ENCODE results near the gene ATG14. TPM values are rescaled to one million over a fixed set of nuclear protein-coding genes. Genes with fewer than 3 reads are reported as not detected.

ATG14 gene
- total and polyA plus RNA-seq, 2 experiments from 2014 or later, result 7.3 to 15.2 TPM

DNA sequence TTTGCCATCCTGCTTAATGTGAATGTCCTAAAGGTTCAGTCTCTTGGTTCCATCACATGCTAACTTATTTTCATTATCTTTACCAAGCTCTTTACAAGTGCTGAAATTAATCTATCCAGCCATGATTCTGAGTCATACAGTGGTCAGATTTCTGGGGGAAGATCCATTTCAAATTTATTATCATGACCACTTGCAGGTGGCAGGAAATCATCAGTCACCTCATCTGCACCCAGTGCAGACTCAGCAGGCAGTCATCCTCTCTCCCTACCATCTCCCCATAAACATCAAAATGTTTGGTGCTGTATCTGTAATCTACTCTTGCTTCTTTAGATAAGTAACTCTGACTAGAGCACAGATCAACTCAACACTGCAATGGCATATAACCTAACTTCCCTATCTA lies 23.5 kb downstream of the ATG14 start:
- H3K27ac Mint-ChIP-seq, result no peak overlapping the region
- H4K20me1 ChIP-seq (replicated peaks; ENCODE audit: insufficient read depth), result peaks cover 8% of the 10 kb centered on the region
- H3K36me3 ChIP-seq (ENCODE audit: insufficient read depth), result peaks cover 5% of the 10 kb centered on the region; the same call in 1 of the 2 replicates
- no peaks in the 10 kb centered on the region for H3F3A ChIP-seq (replicated peaks; ENCODE audit: low read depth)
- H3K79me2 ChIP-seq (replicated peaks; ENCODE audit: insufficient read depth), result no peaks in the 10 kb centered on the region
- H3K4me3 ChIP-seq, result no peak overlapping the region
- no peaks in the 10 kb centered on the region for H3K9me3 Mint-ChIP-seq
- H3K4me1 ChIP-seq (ENCODE audit: insufficient read depth), result no peaks in the 10 kb centered on the region
- H3K4me1 Mint-ChIP-seq, result no peaks in the 10 kb centered on the region
- TF ChIP-seq, protein P1, sequence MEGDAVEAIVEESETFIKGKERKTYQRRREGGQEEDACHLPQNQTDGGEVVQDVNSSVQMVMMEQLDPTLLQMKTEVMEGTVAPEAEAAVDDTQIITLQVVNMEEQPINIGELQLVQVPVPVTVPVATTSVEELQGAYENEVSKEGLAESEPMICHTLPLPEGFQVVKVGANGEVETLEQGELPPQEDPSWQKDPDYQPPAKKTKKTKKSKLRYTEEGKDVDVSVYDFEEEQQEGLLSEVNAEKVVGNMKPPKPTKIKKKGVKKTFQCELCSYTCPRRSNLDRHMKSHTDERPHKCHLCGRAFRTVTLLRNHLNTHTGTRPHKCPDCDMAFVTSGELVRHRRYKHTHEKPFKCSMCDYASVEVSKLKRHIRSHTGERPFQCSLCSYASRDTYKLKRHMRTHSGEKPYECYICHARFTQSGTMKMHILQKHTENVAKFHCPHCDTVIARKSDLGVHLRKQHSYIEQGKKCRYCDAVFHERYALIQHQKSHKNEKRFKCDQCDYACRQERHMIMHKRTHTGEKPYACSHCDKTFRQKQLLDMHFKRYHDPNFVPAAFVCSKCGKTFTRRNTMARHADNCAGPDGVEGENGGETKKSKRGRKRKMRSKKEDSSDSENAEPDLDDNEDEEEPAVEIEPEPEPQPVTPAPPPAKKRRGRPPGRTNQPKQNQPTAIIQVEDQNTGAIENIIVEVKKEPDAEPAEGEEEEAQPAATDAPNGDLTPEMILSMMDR (conservative IDR thresholded peaks at IDR 0.05; ENCODE audit: low read depth in 2 of 2), result no peak
- TF ChIP-seq, protein P2, sequence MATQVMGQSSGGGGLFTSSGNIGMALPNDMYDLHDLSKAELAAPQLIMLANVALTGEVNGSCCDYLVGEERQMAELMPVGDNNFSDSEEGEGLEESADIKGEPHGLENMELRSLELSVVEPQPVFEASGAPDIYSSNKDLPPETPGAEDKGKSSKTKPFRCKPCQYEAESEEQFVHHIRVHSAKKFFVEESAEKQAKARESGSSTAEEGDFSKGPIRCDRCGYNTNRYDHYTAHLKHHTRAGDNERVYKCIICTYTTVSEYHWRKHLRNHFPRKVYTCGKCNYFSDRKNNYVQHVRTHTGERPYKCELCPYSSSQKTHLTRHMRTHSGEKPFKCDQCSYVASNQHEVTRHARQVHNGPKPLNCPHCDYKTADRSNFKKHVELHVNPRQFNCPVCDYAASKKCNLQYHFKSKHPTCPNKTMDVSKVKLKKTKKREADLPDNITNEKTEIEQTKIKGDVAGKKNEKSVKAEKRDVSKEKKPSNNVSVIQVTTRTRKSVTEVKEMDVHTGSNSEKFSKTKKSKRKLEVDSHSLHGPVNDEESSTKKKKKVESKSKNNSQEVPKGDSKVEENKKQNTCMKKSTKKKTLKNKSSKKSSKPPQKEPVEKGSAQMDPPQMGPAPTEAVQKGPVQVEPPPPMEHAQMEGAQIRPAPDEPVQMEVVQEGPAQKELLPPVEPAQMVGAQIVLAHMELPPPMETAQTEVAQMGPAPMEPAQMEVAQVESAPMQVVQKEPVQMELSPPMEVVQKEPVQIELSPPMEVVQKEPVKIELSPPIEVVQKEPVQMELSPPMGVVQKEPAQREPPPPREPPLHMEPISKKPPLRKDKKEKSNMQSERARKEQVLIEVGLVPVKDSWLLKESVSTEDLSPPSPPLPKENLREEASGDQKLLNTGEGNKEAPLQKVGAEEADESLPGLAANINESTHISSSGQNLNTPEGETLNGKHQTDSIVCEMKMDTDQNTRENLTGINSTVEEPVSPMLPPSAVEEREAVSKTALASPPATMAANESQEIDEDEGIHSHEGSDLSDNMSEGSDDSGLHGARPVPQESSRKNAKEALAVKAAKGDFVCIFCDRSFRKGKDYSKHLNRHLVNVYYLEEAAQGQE (IDR thresholded peaks at IDR 0.05; ENCODE audit: unreplicated experiment), result no peak
- no peak for TF ChIP-seq STAT1 (IDR thresholded peaks at IDR 0.05; ENCODE audit: unreplicated experiment)
- no peak overlapping the region for H3K4me3 Mint-ChIP-seq
- H3K4me2 ChIP-seq, result no peak overlapping the region
- H2AFZ ChIP-seq, result no peak overlapping the region
- no peak overlapping the region for H3K27ac ChIP-seq (ENCODE audit: low read depth)
- DNase-seq (ENCODE audit: low spot score), result no peak
- no peaks in the 10 kb centered on the region for H3K9me2 ChIP-seq (ENCODE audit: insufficient read depth)
- no peaks in the 10 kb centered on the region for H3K27me3 Mint-ChIP-seq (ENCODE audit: insufficient read depth, low read depth, poor library complexity)
- no peaks in the 10 kb centered on the region for H3K27me3 ChIP-seq (ENCODE audit: insufficient read depth)
- peaks cover 8% of the 10 kb centered on the region for H3K36me3 Mint-ChIP-seq (ENCODE audit: low read depth)
- ATAC-seq, result no peak

DNA sequence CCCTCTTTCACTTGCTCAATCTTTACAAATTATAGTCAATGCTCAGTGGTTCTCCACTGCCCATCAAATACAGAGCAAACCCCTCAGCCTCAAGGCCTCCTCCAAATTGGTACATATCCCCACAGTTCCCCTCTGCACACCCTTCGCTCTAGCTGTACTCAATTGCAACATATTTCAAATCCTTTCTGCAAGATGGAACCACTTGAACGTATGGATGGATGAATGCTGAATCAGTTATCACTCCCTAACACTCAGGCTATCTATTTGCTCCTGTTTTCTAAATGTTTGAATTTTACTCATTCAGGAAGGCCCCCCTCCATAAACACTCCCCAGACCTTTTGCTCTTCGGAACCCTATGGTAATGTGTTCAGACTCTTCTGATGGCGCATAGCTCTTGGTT lies 24.5 kb downstream of the ATG14 start:
- peaks cover 8% of the 10 kb centered on the region for H4K20me1 ChIP-seq (replicated peaks; ENCODE audit: insufficient read depth)
- Mint-ChIP-seq H3K27ac (no peak overlapping the region), H3K4me3 (no peak overlapping the region), H3K36me3 (ENCODE audit: low read depth) (peaks cover 8% of the 10 kb centered on the region), H3K27me3 (ENCODE audit: insufficient read depth, low read depth, poor library complexity) (no peaks in the 10 kb centered on the region), H3K9me3 (no peaks in the 10 kb centered on the region), H3K4me1 (no peaks in the 10 kb centered on the region)
- no peak overlapping the region for H2AFZ ChIP-seq
- no peaks in the 10 kb centered on the region for H3K27me3 ChIP-seq (ENCODE audit: insufficient read depth)
- ATAC-seq (no peak), DNase-seq (ENCODE audit: low spot score) (no peak)
- H3K4me3 ChIP-seq, result no peak overlapping the region
- H3K9me2 ChIP-seq (ENCODE audit: insufficient read depth), result no peaks in the 10 kb centered on the region
- H3K4me2 ChIP-seq, result no peak overlapping the region
- no peaks in the 10 kb centered on the region for H3K4me1 ChIP-seq (ENCODE audit: insufficient read depth)
- no peaks in the 10 kb centered on the region for H3K79me2 ChIP-seq (replicated peaks; ENCODE audit: insufficient read depth)
- H3K36me3 ChIP-seq (ENCODE audit: insufficient read depth), result peaks cover 5% of the 10 kb centered on the region; the same call in 1 of the 2 replicates
- H3F3A ChIP-seq (replicated peaks; ENCODE audit: low read depth), result no peaks in the 10 kb centered on the region
- no peak overlapping the region for H3K27ac ChIP-seq (ENCODE audit: low read depth)
- TF ChIP-seq, protein P3, sequence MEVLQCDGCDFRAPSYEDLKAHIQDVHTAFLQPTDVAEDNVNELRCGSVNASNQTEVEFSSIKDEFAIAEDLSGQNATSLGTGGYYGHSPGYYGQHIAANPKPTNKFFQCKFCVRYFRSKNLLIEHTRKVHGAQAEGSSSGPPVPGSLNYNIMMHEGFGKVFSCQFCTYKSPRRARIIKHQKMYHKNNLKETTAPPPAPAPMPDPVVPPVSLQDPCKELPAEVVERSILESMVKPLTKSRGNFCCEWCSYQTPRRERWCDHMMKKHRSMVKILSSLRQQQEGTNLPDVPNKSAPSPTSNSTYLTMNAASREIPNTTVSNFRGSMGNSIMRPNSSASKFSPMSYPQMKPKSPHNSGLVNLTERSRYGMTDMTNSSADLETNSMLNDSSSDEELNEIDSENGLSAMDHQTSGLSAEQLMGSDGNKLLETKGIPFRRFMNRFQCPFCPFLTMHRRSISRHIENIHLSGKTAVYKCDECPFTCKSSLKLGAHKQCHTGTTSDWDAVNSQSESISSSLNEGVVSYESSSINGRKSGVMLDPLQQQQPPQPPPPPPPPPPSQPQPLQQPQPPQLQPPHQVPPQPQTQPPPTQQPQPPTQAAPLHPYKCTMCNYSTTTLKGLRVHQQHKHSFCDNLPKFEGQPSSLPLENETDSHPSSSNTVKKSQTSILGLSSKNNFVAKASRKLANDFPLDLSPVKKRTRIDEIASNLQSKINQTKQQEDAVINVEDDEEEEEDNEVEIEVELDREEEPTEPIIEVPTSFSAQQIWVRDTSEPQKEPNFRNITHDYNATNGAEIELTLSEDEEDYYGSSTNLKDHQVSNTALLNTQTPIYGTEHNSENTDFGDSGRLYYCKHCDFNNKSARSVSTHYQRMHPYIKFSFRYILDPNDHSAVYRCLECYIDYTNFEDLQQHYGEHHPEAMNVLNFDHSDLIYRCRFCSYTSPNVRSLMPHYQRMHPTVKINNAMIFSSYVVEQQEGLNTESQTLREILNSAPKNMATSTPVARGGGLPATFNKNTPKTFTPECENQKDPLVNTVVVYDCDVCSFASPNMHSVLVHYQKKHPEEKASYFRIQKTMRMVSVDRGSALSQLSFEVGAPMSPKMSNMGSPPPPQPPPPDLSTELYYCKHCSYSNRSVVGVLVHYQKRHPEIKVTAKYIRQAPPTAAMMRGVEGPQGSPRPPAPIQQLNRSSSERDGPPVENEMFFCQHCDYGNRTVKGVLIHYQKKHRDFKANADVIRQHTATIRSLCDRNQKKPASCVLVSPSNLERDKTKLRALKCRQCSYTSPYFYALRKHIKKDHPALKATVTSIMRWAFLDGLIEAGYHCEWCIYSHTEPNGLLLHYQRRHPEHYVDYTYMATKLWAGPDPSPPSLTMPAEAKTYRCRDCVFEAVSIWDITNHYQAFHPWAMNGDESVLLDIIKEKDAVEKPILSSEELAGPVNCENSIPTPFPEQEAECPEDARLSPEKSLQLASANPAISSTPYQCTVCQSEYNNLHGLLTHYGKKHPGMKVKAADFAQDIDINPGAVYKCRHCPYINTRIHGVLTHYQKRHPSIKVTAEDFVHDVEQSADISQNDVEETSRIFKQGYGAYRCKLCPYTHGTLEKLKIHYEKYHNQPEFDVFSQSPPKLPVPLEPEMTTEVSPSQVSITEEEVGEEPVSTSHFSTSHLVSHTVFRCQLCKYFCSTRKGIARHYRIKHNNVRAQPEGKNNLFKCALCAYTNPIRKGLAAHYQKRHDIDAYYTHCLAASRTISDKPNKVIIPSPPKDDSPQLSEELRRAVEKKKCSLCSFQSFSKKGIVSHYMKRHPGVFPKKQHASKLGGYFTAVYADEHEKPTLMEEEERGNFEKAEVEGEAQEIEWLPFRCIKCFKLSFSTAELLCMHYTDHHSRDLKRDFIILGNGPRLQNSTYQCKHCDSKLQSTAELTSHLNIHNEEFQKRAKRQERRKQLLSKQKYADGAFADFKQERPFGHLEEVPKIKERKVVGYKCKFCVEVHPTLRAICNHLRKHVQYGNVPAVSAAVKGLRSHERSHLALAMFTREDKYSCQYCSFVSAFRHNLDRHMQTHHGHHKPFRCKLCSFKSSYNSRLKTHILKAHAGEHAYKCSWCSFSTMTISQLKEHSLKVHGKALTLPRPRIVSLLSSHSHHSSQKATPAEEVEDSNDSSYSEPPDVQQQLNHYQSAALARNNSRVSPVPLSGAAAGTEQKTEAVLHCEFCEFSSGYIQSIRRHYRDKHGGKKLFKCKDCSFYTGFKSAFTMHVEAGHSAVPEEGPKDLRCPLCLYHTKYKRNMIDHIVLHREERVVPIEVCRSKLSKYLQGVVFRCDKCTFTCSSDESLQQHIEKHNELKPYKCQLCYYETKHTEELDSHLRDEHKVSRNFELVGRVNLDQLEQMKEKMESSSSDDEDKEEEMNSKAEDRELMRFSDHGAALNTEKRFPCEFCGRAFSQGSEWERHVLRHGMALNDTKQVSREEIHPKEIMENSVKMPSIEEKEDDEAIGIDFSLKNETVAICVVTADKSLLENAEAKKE (CRISPR knock-in tag; IDR thresholded peaks at IDR 0.05), result no peak
- TF ChIP-seq NANOG (IDR thresholded peaks at IDR 0.05; ENCODE audit: borderline replicate concordance) (no peak), POLR2AphosphoS5 (IDR thresholded peaks at IDR 0.05; ENCODE audit: low read depth) (no peak), STAT1 (IDR thresholded peaks at IDR 0.05; ENCODE audit: unreplicated experiment) (no peak), JUNB (IDR thresholded peaks at IDR 0.05; ENCODE audit: unreplicated experiment) (no peak)

All from GM23338 (cell line).